GM18909 (cell line): ENCODE data around the gene S100A11.
A peak's percentile ranks its signal among the peaks of the same experiment; 100 is the strongest.
"Not testable (repeated sequence)": the region's sequence is repeated elsewhere in the genome, so short reads cannot be mapped to it uniquely, and the experiment has no call there.

Experiments
- ATAC-seq: cut with Tn5 transposase; IDR thresholded peaks from one replicate; pipeline ENCODE4 v1.9.1; 2021; ENCODE audit warnings: mild to moderate bottlenecking; ENCODE audit not compliant: unreplicated experiment, poor library complexity

S100A11 gene

GRCh38 chr1:152036267-152037216, at the start of gene S100A11:
Gene S100A11, minus strand, starts transcription at chr1:152037004. Its CDS starts 89 bp downstream, at chr1:152036915.
- peak; percentile 57 for ATAC-seq

GRCh38 chr1:152084853-152085252, 48.0 kb upstream of the S100A11 start:
- ATAC-seq, result no peak

- not testable (repeated sequence) for ATAC-seq
Observed at GRCh38 chr1:152081026-152081425, 44.2 kb upstream of the S100A11 start.

GRCh38 chr1:152080494-152080893, 43.7 kb upstream of the S100A11 start:
- not testable (repeated sequence) for ATAC-seq

GRCh38 chr1:152078831-152079441, 42.1 kb upstream of the S100A11 start:
- no peak for ATAC-seq

GRCh38 chr1:152072311-152072710, 35.5 kb upstream of the S100A11 start:
- no peak for ATAC-seq

GRCh38 chr1:152071123-152071522, 34.3 kb upstream of the S100A11 start:
- ATAC-seq, result no peak

- no peak for ATAC-seq
Observed at GRCh38 chr1:152067929-152068328, 31.1 kb upstream of the S100A11 start.

- no peak for ATAC-seq
Observed at GRCh38 chr1:152067150-152067549, 30.3 kb upstream of the S100A11 start.

- no peak for ATAC-seq
Observed at GRCh38 chr1:152061952-152062351, 25.1 kb upstream of the S100A11 start.

- ATAC-seq, result no peak
Observed at GRCh38 chr1:152053375-152053774, 16.6 kb upstream of the S100A11 start.

GRCh38 chr1:152052606-152053005, 15.8 kb upstream of the S100A11 start:
- no peak for ATAC-seq

- ATAC-seq, result no peak
Observed at GRCh38 chr1:152050886-152051675, 14.3 kb upstream of the S100A11 start.

GRCh38 chr1:152049291-152050083, 12.7 kb upstream of the S100A11 start:
- ATAC-seq, result no peak

GRCh38 chr1:152048416-152049009, 11.7 kb upstream of the S100A11 start:
- peak; percentile 26 for ATAC-seq

- peak; percentile 96 for ATAC-seq
Observed at GRCh38 chr1:152047730-152048415, 11.1 kb upstream of the S100A11 start.

- ATAC-seq, result no peak
Observed at GRCh38 chr1:152047413-152047729, 10.6 kb upstream of the S100A11 start.

GRCh38 chr1:152044386-152044785, 7.6 kb upstream of the S100A11 start:
- no peak for ATAC-seq

GRCh38 chr1:152043870-152044269, 7.1 kb upstream of the S100A11 start:
- no peak for ATAC-seq
